KOPT-K1 (cell line): ENCODE results near the gene ASAH2.
"Not testable (repeated sequence)": the region's sequence is repeated elsewhere in the genome, so short reads cannot be mapped to it uniquely, and the experiment has no call there.

ENCODE experiments used
- H3K27ac ChIP-seq: fragments of 200-600 bp; sonication (generic); 2 replicates; pipeline ENCODE4 v1.5.1; 2016; ENCODE audit warnings: antibody characterized with exemption, mild to moderate bottlenecking, low read depth, low read length; ENCODE audit not compliant: poor library complexity, severe bottlenecking
- H3K36me3 ChIP-seq: fragments of 200-600 bp; sonication (generic); 2 replicates; pipeline ENCODE4 v1.5.1; 2017; ENCODE audit warnings: antibody characterized with exemption, mild to moderate bottlenecking, low read length, moderate library complexity; ENCODE audit not compliant: insufficient read depth
- H3K9me3 ChIP-seq: fragments of 200-600 bp; sonication (generic); 2 replicates; pipeline ENCODE4 v1.5.1; 2017; ENCODE audit warnings: antibody characterized with exemption, low read length, mild to moderate bottlenecking; ENCODE audit not compliant: insufficient read depth, poor library complexity, severe bottlenecking

ASAH2 gene

GRCh38 chr10:50275650-50276235 is 24.4 kb upstream of the ASAH2 start:
- Histone ChIP-seq H3K27ac (no peak overlapping the region), H3K9me3 (no peaks in the 10 kb centered on the region), H3K36me3 (no peaks in the 10 kb centered on the region)

DNA sequence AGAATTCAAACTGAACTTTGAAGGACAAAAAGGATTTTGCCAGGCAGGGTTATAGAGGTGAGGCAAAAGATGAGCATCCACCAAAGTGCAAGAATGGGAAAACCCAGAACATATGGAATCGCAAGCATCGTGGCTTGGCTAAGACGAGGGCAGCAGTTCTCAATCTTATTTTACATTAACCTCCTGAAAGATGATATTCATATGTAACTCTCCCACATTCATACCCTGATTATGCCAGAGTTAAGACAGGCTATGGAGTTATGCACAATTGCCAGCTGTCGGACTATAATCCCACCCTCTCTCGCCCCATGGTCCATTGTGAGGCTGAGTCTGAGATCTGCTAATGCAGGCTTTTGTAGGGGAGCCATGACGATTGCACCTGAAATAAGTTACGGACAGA is 21.2 kb upstream of the ASAH2 start:
- H3K27ac ChIP-seq = no peak overlapping the region
- no peaks in the 10 kb centered on the region for H3K9me3 ChIP-seq
- no peaks in the 10 kb centered on the region for H3K36me3 ChIP-seq

DNA sequence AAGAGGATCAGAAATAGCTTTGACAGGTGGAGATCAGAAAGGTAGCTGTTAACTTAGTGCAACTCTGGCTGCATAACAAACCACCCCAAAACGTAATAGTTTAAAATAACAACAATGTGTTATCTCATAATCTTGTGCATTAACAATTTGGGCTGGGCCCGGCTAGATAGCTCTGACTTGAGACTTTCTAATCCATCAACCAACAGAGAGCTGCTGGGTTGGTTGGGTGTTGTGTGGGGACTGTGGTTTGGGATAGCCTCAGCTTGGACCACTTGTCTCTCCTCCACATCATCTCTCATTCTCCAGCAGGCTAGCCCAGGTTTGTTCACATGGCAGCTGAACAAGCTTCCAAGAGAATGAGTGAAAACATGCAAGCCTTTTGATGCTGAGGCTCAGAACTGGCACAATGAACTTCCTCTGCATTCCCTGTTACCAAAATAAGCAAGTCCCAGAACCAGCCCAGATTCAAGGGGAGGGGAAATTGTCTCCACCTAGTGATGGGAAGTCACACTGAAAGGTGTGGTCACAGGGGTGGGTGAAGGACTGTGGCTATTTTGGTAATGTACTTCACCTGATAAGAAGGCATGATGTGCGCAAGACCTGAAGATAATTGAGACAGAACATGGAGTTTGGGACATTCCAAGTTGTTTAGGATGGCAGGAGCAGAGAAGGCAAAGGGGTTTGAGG is 20.4 kb upstream of the ASAH2 start:
- Histone ChIP-seq H3K36me3 (no peaks in the 10 kb centered on the region), H3K9me3 (no peaks in the 10 kb centered on the region), H3K27ac (no peak overlapping the region)

DNA sequence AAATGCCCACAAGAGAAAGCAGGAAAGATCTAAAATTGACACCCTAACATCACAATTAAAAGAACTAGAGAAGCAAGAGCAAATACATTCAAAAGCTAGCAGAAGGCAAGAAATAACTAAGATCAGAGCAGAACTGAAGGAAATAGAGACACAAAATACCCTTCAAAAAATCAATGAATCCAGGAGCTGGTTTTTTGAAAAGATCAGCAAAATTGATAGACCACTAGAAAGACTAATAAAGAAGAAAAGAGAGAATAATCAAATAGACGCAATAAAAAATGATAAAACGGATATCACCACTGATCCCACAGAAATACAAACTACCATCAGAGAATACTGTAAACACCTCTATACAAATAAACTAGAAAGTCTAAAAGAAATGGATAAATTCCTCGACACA is 16.6 kb upstream of the ASAH2 start:
- not testable (repeated sequence) for H3K9me3 ChIP-seq, H3K27ac ChIP-seq, H3K36me3 ChIP-seq

DNA sequence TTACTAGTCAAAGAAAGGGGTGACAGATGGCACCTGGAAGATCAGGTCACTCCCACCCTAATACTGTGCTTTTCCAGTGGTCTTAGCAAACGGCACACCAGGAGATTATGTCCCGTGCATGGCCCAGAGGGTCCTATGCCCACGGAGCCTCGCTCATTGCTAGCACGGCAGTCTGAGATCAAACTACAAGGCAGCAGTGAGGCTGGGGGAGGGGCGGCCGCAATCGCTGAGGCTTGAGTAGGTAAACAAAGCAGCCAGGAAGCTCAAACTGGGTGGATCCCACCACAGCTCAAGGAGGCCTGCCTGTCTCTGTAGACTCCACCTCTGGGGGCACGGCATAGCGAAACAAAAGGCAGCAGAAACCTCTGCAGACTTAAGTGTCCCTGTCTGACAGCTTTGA is 11.3 kb upstream of the ASAH2 start:
- H3K9me3 ChIP-seq, H3K36me3 ChIP-seq: not testable (repeated sequence)

GRCh38 chr10:50260791-50261281 is 9.5 kb upstream of the ASAH2 start:
- Histone ChIP-seq H3K9me3 (no peaks in the 10 kb centered on the region), H3K27ac (no peak overlapping the region), H3K36me3 (no peaks in the 10 kb centered on the region)

More for the DNA sequence above, 11.3 kb upstream of the ASAH2 start:
- not testable (repeated sequence) for H3K27ac ChIP-seq

DNA sequence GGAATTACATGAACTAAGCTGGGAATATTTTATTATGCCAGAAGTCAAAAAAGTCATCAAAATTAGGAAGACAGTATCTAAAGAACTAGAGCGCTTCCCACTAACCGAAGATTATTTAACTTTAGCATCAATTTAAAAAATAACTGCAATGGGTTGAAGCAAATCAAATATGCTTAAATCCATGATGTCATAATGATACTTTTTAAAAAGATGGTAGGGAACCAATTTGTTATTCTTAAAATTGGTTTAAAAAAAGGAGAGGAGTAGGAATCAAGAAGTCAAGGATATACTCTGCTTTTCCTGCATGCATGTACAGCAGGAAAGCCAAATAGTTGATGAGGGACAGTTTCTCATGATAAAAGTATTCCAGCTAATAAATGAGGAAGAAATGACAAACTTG is 3.2 kb upstream of the ASAH2 start:
- H3K27ac ChIP-seq = no peak overlapping the region
- no peaks in the 10 kb centered on the region for H3K9me3 ChIP-seq
- H3K36me3 ChIP-seq = no peaks in the 10 kb centered on the region

DNA sequence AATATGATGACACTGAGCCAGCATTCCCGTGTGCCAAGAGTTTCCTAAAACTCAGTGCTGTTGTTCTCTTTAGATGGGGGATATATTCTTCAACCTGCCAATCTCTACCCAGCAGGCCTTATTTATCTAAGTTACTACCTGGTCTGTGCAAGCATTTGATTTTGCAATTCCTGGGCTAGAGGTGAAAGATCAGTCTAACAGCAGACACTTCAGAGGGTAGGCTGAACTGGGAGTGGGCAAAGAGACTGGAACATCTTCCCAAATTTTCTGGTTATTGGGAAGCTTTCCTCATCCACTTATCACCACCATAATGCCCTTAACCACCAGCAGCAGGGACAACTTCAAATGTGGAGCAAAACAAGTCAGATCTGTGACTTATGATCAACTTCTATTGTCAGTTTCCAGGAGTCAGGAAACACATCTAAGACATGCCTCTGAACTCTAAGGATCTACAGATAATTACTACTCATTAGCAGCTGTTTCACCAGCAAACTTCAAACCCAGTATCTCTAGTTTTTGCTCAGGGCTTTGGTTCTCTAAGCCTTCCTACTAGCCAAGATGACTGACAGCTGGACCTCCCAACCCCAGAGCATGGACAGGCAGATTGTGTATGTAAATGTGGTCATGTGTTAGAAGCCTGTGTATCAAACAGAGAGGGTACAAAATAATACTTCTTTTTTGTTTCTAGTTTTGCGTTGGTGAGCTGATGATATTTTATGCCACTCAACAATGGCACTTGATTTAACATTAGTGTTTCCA is 1.0 kb downstream of the ASAH2 start:
- Histone ChIP-seq H3K9me3 (no peaks in the 10 kb centered on the region), H3K27ac (no peak overlapping the region), H3K36me3 (no peaks in the 10 kb centered on the region)

- Histone ChIP-seq H3K9me3 (no peaks in the 10 kb centered on the region), H3K27ac (no peak overlapping the region), H3K36me3 (no peaks in the 10 kb centered on the region)
These were observed 2.7 kb downstream of the ASAH2 start for GRCh38 chr10:50248598-50248997.

GRCh38 chr10:50248062-50248461 is 3.3 kb downstream of the ASAH2 start:
- H3K27ac ChIP-seq = no peak overlapping the region
- no peaks in the 10 kb centered on the region for H3K36me3 ChIP-seq
- no peaks in the 10 kb centered on the region for H3K9me3 ChIP-seq

GRCh38 chr10:50244201-50244600 is 7.1 kb downstream of the ASAH2 start:
- no peak overlapping the region for H3K27ac ChIP-seq
- H3K36me3 ChIP-seq = no peaks in the 10 kb centered on the region

GRCh38 chr10:50242777-50243176 is 8.5 kb downstream of the ASAH2 start:
- Histone ChIP-seq H3K36me3 (no peaks in the 10 kb centered on the region), H3K27ac (no peak overlapping the region), H3K9me3 (no peaks in the 10 kb centered on the region)

More at GRCh38 chr10:50244201-50244600, 7.1 kb downstream of the ASAH2 start:
- H3K9me3 ChIP-seq = no peaks in the 10 kb centered on the region

DNA sequence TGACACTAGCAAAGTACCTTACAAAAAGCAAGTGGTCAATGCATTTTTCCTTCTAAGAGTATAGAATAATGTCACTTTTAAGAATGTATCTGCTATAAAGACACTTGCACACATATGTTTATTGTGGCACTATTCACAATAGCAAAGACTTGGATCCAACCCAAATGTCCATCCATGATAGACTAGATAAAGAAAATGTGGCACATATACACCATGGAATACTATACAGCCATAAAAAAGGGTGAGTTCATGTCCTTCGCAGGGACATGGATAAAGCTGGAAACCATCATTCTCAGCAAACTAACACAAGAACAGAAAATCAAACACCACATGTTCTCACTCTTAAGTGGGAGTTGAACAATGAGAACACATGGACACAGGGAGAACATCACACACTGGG is 9.8 kb downstream of the ASAH2 start:
- H3K36me3 ChIP-seq, H3K27ac ChIP-seq, H3K9me3 ChIP-seq: not testable (repeated sequence)

DNA sequence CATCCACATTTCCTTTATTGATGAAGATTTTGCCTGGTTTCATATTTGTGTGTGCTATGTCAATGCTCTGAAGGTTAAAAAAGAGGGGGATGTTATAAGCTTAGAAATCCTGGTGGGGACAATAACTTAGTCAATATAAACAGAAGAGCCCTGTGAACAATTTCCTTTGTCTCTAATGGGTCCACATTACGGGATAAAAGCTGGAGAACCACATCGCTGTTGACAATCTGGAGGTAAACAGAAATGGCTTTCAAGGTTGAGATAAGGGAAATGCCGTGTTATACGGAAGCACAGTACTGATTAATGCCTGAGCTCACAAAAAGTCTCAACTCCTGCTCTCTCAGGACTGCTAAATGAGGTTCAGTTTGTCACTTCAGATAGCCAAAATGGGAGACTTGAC is 16.8 kb downstream of the ASAH2 start:
- Histone ChIP-seq H3K9me3 (no peaks in the 10 kb centered on the region), H3K36me3 (no peaks in the 10 kb centered on the region), H3K27ac (no peak overlapping the region)

DNA sequence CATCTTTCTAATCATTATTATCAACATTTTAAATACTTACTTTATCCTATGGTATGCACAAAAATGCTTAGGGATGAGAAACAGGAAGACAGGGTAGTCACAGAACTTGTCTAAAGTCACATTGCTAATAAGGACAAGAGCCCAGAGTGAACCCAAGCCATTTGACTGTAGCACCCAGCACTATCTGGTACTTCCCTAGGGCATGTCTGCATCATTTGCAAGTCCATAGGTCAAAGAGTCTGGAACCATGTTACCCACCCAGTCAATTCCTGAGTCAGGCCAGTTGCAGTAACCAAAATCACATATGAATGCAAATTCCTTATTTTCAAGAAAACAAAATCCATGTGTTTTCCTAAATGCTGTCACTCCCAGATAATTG is 19.1 kb downstream of the ASAH2 start:
- Histone ChIP-seq H3K9me3 (no peaks in the 10 kb centered on the region), H3K36me3 (no peaks in the 10 kb centered on the region), H3K27ac (no peak overlapping the region)
